SJSA1 (cell line): ENCODE data around the gene FAM8A1. TPM values are rescaled to one million over a fixed set of nuclear protein-coding genes. Genes with fewer than 3 reads are reported as not detected.

Experiments
- DNase-seq, 2 experiments: peaks; one replicate each; pipeline ENCODE4 v3.0.0-alpha.2; 2015 to 2020; ENCODE audit warnings: low spot score in 2 of 2, low read depth in 1 of 2
- H3K27ac ChIP-seq: fragments of 250-450 bp; sonication (Bioruptor Pico); 2 replicates; pipeline ENCODE4 v1.5.1; 2020; ENCODE audit warnings: mild to moderate bottlenecking, moderate library complexity
- H3K27me3 ChIP-seq: fragments of 250-450 bp; sonication (Bioruptor Pico); replicated peaks from 2 replicates; pipeline ENCODE4 v1.5.1; 2020; ENCODE audit warnings: mild to moderate bottlenecking, moderate library complexity
- H3K36me3 ChIP-seq: fragments of 250-450 bp; sonication (Bioruptor Pico); 2 replicates; pipeline ENCODE4 v1.5.1; 2020; ENCODE audit warnings: mild to moderate bottlenecking
- H3K4me1 ChIP-seq: fragments of 250-450 bp; sonication (Bioruptor Pico); replicated peaks from 2 replicates; pipeline ENCODE4 v1.6.1; 2021; ENCODE audit warnings: mild to moderate bottlenecking
- H3K4me3 ChIP-seq: fragments of 250-450 bp; sonication (Bioruptor Pico); 2 replicates; pipeline ENCODE4 v1.5.1; 2020; ENCODE audit warnings: mild to moderate bottlenecking
- H3K9me3 ChIP-seq: fragments of 250-450 bp; sonication (Bioruptor Pico); replicated peaks from 2 replicates; pipeline ENCODE4 v1.5.1; 2020; ENCODE audit warnings: mild to moderate bottlenecking
- total RNA-seq: library from RNA; depleted of rRNA; stranded (reverse); fragments of >200 nt; shearing (Covaris generic); gene quantifications from 2 replicates; pipeline ENCODE4 v1.2.3, GENCODE V29; 2014

FAM8A1 gene
- total RNA-seq, 1 experiment from 2014 or later = 11.0 TPM

DNA sequence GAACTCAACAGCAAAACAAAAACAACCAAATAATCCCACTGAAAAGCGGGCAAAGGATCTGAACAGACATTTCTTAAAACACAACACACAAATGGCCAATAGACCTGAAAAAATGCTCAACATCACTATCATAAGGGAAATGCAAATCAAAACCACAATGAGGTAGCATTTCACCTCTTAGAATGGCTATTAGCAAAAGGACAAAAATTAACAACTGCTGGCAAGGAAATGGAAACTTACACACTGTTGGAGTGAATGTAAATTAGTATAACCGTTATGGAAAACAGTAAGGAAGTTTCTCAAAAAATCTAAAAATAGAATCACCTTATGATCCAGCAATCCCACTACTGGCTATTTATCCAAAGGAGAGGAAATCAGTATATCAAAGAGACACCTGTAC lies 20.9 kb downstream of the FAM8A1 start:
- Histone ChIP-seq H3K36me3 (peaks cover 87% of the 10 kb centered on the region), H3K9me3 (no peaks in the 10 kb centered on the region), H3K4me1 (no peaks in the 10 kb centered on the region), H3K27ac (no peak overlapping the region), H3K27me3 (no peaks in the 10 kb centered on the region), H3K4me3 (no peak overlapping the region)
- no peak for DNase-seq

DNA sequence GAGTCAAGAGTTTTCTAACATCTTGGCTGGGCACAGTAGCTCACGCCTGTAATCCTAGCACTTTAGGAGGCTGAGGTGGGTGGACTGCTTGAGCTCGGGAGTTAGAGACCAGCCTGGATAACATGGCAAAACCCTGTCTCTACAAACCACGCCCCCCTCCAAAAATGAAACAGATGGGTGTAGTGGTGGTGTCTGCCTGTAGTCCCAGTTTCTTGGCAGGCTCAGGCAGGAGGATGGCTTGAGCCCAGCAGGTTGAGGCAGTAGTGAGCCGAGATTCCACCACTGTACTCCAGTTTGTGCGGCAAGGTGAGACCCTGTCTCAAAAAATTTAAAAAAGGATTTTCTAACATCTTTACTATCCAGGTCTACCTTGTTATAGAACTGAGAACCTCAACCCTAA lies 22.0 kb downstream of the FAM8A1 start:
- Histone ChIP-seq H3K9me3 (no peaks in the 10 kb centered on the region), H3K27ac (no peak overlapping the region), H3K4me1 (no peaks in the 10 kb centered on the region), H3K4me3 (no peak overlapping the region), H3K36me3 (peaks cover 87% of the 10 kb centered on the region), H3K27me3 (no peaks in the 10 kb centered on the region)
- DNase-seq = no peak

DNA sequence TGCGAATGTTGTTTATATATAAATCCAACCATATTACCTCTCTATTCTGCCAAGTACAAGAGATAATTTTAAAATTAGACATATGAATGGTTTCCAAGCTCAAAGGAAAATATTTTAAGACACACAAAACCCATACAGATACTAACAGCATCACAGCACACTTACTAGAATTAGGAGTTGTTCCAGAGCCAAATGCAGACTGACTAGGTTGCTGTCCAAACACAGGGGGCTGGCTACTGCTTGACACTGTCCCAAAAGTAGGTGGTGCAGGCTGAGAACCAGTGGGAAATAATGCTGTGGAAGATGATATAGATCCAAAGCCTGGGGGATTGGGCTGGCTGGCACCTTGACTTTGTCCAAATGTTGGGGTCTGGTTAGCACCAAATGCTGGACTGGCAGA lies 24.3 kb downstream of the FAM8A1 start:
- H3K9me3 ChIP-seq = no peaks in the 10 kb centered on the region
- H3K4me1 ChIP-seq = no peaks in the 10 kb centered on the region
- no peaks in the 10 kb centered on the region for H3K27me3 ChIP-seq
- peaks cover 89% of the 10 kb centered on the region for H3K36me3 ChIP-seq
- no peak for DNase-seq
- no peak overlapping the region for H3K27ac ChIP-seq
- H3K4me3 ChIP-seq = no peak overlapping the region

DNA sequence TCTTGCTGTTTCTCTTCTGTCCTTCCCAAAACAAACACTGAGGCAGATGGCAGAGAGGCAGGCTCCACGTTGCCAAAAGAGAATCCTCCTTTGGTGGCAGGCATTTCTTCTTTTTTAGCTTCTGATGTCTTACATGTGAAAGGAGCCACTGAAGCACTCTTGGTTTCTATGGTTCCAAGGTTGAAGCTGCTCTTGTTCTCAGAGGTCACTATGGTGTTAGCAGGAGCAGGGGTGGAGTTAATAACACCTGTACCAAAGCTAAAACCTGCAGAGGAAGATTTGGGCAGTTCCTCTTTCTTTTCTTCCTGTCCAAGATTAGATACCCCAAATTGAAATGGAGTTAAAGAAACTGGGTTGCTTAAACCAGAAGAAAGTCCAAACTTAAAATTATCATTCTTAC lies 28.8 kb downstream of the FAM8A1 start:
- no peak overlapping the region for H3K27ac ChIP-seq
- H3K4me1 ChIP-seq = peaks cover 6% of the 10 kb centered on the region; the same call in 1 of the 2 replicates
- no peaks in the 10 kb centered on the region for H3K27me3 ChIP-seq
- peaks cover 91% of the 10 kb centered on the region for H3K36me3 ChIP-seq
- DNase-seq = no peak
- no peak overlapping the region for H3K4me3 ChIP-seq
- no peaks in the 10 kb centered on the region for H3K9me3 ChIP-seq

DNA sequence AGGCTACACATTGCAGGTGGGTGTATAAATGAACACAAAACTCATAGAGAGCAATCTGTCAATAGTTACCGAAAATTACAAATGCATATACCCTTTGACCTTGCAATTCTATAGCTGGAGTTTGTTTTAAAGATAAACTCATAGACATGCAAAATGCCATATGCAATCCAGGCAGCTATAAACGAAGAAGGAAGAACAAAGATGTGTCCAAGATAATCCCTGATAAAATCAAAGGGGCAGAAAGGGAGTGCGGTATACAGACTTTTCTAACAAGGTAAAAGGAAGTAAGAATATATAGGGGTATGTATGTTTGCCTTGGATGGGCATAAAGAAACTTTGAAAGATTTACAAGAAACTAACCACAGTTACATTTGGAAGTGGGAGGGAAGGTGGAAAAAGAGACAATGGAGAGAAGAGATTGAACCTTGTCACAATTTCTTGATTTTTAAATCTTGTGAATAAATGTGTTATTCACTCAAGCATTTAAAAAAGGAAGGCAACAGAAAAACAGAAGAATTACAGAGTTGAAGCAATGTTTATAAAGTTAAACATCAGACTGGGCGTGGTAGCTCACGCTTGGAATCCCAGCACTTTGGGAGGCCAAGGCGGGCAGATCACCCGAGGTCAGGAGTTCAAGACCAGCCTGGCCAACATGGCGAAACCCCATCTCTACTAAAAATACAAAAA lies 29.9 kb downstream of the FAM8A1 start:
- Histone ChIP-seq H3K27ac (no peak overlapping the region), H3K4me3 (no peak overlapping the region), H3K9me3 (no peaks in the 10 kb centered on the region), H3K27me3 (no peaks in the 10 kb centered on the region), H3K4me1 (peaks cover 6% of the 10 kb centered on the region; the same call in 1 of the 2 replicates), H3K36me3 (peaks cover 89% of the 10 kb centered on the region)
- no peak for DNase-seq

DNA sequence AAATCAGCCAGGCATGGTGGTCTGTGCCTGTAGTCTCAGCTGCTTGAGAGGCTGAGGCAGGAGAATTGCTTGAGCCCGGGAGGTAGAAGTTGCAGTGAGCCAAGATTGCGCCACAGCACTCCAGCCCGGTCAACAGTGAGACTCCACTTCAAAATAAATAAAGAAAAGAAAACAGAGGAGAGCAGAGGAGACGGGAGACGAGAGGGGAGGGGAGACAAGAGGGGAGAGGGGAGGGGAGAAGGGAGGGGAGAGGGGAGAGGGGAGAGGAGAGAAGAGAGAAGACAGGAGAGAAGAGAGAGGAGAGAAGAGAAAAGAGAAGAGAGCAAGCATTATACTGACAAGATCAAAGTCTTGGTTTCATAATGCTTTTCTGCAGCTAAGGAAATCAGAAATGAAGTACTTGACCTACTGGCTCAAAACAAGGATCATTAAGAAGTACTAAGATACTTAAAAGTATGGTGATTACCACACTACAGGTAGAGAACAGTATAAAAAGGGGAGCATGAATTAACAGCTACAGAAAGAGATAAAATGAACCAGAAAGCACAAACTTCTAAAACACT lies 30.5 kb downstream of the FAM8A1 start:
- no peak for DNase-seq
- H3K36me3 ChIP-seq = peaks cover 88% of the 10 kb centered on the region

DNA sequence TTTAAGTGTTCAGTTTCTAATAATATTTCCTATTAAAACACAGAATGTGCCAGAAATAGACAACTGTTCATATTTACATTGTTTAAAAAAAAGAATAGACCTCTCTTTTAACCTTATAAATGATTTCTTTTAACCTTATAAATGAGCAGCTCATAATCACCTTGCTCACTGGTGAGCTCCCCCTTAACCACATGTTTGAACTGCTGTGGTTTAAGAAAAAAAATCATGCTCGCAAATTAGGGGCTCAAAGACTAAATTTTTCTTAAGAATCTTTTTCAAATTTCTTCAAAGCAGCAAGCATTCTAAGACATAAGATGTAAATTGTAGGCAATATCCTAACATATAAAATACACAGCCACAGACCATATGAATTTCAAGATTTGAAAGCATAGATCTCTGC lies 32.8 kb downstream of the FAM8A1 start:
- H3K4me1 ChIP-seq = peaks cover 6% of the 10 kb centered on the region; the same call in 1 of the 2 replicates
- no peaks in the 10 kb centered on the region for H3K9me3 ChIP-seq
- no peak overlapping the region for H3K27ac ChIP-seq
- peaks cover 88% of the 10 kb centered on the region for H3K36me3 ChIP-seq
- no peak overlapping the region for H3K4me3 ChIP-seq
- no peaks in the 10 kb centered on the region for H3K27me3 ChIP-seq
- no peak for DNase-seq

More for the DNA sequence above, 30.5 kb downstream of the FAM8A1 start:
- Histone ChIP-seq H3K4me1 (peaks cover 6% of the 10 kb centered on the region; the same call in 1 of the 2 replicates), H3K4me3 (no peak overlapping the region), H3K27ac (no peak overlapping the region), H3K9me3 (no peaks in the 10 kb centered on the region), H3K27me3 (no peaks in the 10 kb centered on the region)

DNA sequence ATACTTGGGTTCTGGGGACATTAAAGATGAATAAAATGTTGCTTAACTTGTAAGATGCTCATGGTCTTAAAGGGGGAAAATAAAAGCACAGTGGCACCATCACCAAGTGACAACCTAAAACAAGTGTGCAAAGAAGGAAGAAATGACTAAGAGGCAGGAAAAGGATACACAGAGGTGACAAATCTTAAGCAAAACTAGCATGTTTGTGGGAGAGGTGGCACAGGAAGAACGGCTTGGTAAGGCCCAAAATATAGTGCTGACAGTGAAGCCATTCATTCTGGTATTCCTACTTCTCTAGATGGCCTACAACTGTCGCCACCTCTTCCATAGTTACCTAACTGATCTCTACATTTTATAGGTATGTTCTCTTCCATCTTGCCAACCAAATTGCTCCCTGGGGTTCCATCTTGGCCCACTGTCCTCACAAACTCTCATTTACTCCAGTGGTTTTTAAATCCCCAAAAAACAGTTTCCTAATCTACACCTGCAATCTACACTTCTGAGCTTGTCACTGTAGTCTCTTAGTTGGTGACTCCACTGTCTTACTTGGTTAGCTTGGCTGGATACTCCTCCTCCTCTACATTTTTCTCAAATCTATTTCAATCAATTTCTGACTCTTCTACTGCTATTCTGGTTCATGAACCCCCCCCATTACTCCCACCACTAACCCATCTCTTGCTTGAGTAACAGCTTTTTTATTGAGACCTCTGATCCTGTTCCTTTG lies 33.5 kb downstream of the FAM8A1 start:
- H3K36me3 ChIP-seq = peaks cover 90% of the 10 kb centered on the region
- no peaks in the 10 kb centered on the region for H3K27me3 ChIP-seq
- H3K27ac ChIP-seq = no peak overlapping the region
- H3K9me3 ChIP-seq = no peaks in the 10 kb centered on the region
- no peak for DNase-seq
- peaks cover 6% of the 10 kb centered on the region; the same call in 1 of the 2 replicates for H3K4me1 ChIP-seq
- no peak overlapping the region for H3K4me3 ChIP-seq

DNA sequence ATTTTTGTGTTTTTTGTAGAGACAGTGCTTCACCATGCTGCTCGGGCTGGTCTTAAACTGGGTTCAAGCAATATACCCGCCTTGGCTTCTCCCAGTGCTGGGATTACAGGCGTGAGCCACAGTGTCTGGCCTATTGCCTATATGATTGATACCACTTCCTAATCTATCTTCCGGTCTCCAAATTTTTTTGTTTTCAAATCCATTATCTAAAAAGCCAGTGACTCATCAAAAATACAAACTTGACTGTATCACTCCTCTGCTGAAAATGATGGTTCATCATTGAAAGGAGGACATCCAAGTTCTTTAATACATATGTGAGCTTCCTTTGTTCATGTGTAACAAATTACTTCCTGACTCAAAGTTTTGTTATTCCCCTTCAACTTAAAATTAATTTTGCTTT lies 35.5 kb downstream of the FAM8A1 start:
- DNase-seq = no peak

DNA sequence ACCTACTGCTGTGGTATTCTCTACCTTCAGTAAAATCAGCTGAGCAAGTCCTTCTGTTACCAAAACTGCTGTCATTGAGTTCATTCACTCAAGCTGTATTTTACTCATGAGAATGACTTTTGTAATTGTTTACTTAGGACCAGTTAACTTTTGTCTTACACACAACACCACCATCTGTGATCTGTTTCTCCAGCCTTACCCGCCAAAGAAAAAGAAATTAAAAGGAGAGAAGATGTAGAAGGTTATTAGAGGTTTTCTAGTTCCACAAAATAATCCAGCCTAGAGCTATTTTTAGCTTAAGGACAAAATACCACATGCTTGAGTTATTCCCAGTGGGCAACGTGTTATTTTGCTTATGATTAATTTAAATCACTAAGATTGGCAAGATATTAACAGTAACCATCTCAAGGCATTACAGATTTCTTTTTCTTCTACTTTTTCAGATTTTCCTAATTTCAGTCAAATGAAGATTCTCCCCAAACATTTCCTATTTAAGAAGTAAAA lies 38.2 kb downstream of the FAM8A1 start:
- no peaks in the 10 kb centered on the region for H3K9me3 ChIP-seq
- H3K27ac ChIP-seq = no peak overlapping the region
- H3K27me3 ChIP-seq = no peaks in the 10 kb centered on the region
- H3K4me1 ChIP-seq = no peaks in the 10 kb centered on the region
- H3K36me3 ChIP-seq = peaks cover 95% of the 10 kb centered on the region
- no peak overlapping the region for H3K4me3 ChIP-seq
- no peak for DNase-seq

More for the DNA sequence above, 35.5 kb downstream of the FAM8A1 start:
- Histone ChIP-seq H3K27me3 (no peaks in the 10 kb centered on the region), H3K36me3 (peaks cover 91% of the 10 kb centered on the region), H3K4me1 (no peaks in the 10 kb centered on the region; the same call in 1 of the 2 replicates), H3K9me3 (no peaks in the 10 kb centered on the region), H3K27ac (no peak overlapping the region), H3K4me3 (no peak overlapping the region)

DNA sequence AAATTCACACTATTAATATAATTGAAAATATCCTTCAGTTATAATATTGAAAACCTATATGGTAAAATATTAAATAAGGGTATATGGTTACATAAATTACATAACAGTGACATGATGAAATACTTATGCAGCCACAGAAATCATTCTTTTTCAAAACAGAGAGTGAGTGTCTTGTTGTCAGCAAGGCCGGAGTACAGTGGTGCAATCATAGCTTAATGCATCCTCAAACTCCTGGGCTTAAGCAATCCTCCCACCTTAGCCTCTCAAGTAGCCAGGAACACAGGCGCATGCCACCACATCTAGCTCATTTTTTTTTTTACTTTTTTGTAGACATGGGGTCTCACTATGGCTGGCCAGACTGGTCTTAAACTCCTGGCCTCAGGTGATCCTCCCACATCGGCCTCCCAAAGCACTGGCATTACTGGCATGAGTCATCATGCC lies 40.4 kb downstream of the FAM8A1 start:
- Histone ChIP-seq H3K27me3 (no peaks in the 10 kb centered on the region), H3K4me3 (no peak overlapping the region), H3K4me1 (no peaks in the 10 kb centered on the region), H3K27ac (no peak overlapping the region), H3K36me3 (peaks cover 98% of the 10 kb centered on the region), H3K9me3 (no peaks in the 10 kb centered on the region)
- no peak for DNase-seq

DNA sequence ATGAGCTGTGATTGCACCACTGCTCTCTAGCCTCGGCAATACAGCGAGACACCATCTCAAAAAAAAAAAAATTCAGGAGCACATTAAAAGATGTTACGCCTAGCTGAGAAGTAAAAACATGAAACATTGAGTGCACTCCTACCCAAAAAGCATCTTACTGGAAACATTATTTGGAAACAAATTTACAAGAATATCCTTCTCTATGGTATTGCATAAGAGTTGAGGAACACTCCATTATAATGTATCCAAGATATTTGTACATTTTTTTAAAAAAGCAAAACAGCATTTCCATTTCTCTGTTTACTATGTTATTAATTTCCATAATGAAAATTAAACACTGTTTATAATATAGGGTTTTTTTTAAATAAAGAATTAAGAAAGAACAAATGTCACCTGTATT lies 48.6 kb downstream of the FAM8A1 start:
- H3K9me3 ChIP-seq = no peaks in the 10 kb centered on the region
- 0 out of 2 replicates have a peak, but pooled peaks cover 6% of the 10 kb centered on the region for H3K4me1 ChIP-seq
- no peak overlapping the region for H3K4me3 ChIP-seq
- no peak for DNase-seq
- no peak overlapping the region for H3K27ac ChIP-seq
- H3K36me3 ChIP-seq = peaks cover 91% of the 10 kb centered on the region
- no peaks in the 10 kb centered on the region for H3K27me3 ChIP-seq

DNA sequence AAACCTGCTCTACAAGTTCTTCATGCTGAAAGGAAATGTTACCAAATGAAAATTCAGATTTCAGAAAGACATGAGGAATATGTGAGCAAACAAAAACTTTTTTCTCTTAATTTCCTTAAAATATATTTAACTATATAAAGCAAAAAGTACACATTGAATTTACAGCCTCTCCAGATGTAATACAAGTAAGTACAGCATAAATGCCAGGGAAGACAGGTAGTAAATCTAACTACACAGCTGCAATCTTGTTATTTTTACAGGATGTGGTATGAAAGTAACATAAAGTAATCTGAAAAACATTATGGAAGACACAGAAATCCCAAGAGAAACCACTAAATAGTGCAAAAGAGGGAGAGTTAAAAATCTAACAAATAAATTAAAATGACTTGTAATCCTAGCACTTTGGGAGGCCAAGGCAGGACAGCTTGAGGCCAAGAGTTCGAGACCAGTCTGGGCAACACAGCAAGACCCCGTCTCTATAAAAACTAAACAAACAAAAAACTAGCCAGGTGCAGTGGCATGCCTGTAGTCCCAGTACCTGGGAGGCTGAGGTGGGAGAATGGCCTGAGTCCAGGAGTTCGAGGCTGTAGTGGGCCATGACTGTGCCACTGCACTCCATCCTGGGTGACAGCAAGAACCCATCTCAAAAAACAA lies 50.7 kb downstream of the FAM8A1 start:
- peaks cover 91% of the 10 kb centered on the region for H3K36me3 ChIP-seq
- no peak for DNase-seq
- H3K9me3 ChIP-seq = no peaks in the 10 kb centered on the region
- H3K4me1 ChIP-seq = 0 out of 2 replicates have a peak, but pooled peaks cover 6% of the 10 kb centered on the region
- H3K4me3 ChIP-seq = no peak overlapping the region
- H3K27me3 ChIP-seq = no peaks in the 10 kb centered on the region
- H3K27ac ChIP-seq = no peak overlapping the region
